Astrocyte (in vitro differentiated cells and primary cell): ENCODE measurements around the gene SEC22B.
"Not testable (repeated sequence)": the region's sequence is repeated elsewhere in the genome, so short reads cannot be mapped to it uniquely, and the experiment has no call there.

Experiments used
- CTCF ChIP-seq: IDR thresholded peaks from 2 replicates; pipeline ENCODE4 v1.5.1; 2011; ENCODE audit warnings: low read depth, mild to moderate bottlenecking, inconsistent platforms, low read length, moderate library complexity; ENCODE audit not compliant: insufficient read depth
- EZH2 ChIP-seq: IDR thresholded peaks from 2 replicates; pipeline ENCODE4 v1.6.1; 2012; ENCODE audit warnings: mild to moderate bottlenecking, low read length, inconsistent platforms; ENCODE audit not compliant: insufficient read depth

- not testable (repeated sequence) for TF ChIP-seq CTCF, EZH2
These were observed 37.3 kb upstream of the SEC22B start for GRCh38 chr1:120213606-120214005.
